Activated CD8-positive, alpha-beta memory T cell treated with anti-CD3 and anti-CD28 coated beads for 4 hours (primary cell): ENCODE measurements around the gene FBXW8.
"Not testable (repeated sequence)": the region's sequence is repeated elsewhere in the genome, so short reads cannot be mapped to it uniquely, and the experiment has no call there.

Source experiments
- DNase-seq, 2 donors: peaks; one replicate each; pipeline ENCODE4 v3.0.0-alpha.2; 2020; ENCODE audit warnings: low read depth in 2 of 2

FBXW8 gene

GRCh38 chr12:117038919-117039318 lies 128.2 kb downstream of the FBXW8 start:
- no peak for DNase-seq

DNA sequence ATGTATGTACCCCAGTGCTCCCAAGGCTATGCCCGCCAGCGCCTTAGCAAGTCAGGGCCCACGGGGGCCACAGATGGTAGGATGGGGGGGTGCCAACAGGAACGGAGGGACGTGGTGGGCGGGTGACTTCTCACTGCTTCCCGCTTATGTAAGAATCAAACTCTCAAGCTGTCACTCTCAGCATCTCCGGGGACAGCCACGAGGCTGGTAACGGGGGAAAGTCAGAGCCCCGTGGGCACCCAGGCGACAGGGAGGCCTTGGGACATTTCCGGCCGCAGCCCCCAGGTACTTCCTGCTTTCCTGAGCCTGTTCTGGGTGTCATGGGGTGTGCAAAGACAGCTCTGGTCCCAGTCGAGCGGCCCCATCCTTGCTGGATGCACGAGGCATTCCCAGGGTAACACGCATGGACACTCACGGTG lies 129.2 kb downstream of the FBXW8 start:
- DNase-seq: no peak

DNA sequence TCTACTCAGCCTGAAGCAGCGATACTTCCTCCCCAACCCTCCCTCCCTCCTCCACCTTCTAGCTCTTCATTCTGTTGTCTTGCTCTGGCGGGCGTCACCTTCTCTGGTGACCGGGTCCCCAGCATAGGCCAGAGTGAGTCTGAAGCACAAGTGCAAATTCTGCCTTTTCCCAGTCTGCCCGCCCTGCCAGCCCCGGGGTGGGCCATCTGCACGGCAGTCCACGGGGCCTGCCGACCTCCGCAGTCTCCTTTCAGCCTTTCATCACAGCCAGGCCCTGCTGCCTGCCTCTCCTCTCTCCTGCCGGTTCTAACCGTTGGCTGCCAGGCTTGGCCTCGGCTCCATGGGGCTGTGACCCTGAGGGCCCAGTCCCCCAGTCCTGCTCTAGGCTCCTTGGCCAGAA lies 129.7 kb downstream of the FBXW8 start:
- no peak for DNase-seq

- DNase-seq: no peak
These were observed 131.0 kb downstream of the FBXW8 start for GRCh38 chr12:117041798-117042170.

- no peak for DNase-seq
These were observed 131.6 kb downstream of the FBXW8 start for GRCh38 chr12:117042171-117042842.

- no peak for DNase-seq
These were observed 132.1 kb downstream of the FBXW8 start for GRCh38 chr12:117042862-117043261.

DNA sequence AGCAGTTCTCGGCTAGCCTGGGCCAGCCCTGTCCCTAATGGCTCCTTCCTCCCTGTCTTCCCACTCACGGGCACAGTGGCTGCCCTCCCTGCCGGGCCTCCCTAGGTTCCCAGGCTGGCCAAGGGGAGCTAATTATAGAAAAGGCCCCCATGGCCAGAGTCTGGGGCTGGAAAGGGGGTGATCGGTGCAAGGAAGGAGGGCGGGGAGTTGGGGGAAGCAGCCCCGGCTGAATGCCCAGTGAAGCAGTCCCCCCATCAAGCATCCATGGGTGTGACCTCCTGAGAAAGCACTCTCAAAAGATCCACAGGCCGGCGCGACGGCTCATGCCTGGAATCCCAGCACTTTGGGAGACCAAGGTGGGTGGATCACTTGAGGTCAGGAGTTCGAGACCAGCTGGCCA lies 133.6 kb downstream of the FBXW8 start:
- DNase-seq: no peak

- no peak for DNase-seq
These were observed 134.0 kb downstream of the FBXW8 start for GRCh38 chr12:117044790-117045159.

GRCh38 chr12:117045160-117046010 lies 134.6 kb downstream of the FBXW8 start:
- DNase-seq: no peak

DNA sequence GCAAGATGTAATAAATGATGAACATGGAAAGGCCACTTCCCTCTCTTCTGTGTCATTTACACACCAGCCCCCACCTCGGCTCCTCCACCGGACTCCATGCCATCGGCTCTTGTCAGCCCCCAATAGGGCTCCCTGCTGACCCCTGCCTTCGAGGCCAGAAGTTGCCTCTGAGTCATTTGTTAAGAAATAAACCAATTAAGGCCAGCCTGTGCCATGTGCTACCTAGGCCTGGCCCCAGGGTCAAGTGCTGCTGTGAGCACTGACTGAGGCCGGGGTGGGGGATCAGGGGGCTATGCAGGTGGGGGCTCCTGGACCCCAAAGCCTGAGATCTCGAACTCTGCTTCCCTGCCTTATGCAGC lies 135.2 kb downstream of the FBXW8 start:
- DNase-seq: no peak

DNA sequence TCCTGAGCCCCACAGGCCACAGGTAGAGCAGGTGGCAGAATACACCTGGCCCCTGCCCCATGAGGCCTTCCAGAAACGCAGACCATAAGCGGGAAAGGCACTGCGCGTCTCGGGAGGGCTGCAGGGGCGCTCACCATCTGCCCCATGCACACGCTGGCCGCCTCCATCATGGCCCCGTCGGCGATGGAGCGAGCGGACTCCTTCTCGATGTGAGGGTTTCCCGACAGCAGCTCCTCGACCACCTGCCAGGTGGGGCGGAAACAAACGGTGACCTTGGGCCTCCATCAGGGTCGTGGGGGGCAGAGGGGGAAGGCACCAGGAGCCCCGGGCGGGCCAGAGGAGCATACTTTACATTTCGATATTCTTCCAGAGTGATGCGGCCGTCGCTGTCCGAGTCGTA lies 135.7 kb downstream of the FBXW8 start:
- DNase-seq: no peak

DNA sequence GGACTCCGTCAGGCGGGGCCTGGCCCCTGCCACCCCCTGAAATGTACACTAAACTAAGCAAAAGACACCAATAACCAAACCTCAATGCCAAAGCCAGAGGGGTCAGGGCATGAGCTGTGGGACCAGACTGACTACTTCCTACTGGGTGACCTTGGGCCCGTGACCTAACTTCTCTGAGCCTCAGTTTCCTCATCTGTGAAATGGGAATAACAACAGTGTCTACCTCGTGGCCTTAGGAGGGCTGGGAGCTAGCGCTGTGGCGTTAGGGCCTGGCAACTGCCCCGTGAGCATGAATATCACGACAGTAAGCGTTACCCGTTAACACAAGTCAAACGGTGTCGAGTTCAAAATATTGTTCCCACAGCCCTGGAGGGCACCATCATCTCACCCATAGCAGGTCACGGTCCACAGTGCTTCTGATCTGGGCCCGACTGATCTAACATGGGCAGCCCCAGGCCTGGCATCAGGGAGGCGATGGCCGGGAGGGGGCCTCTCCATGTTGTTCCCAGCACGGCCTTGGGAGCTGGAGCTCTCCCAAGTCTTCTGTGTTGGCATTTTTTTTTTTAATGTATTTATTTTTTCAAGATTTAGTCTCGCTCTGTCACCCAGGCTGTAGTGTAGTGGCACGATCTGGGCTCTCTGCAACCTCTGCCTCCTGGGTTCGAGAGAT lies 136.2 kb downstream of the FBXW8 start:
- no peak for DNase-seq

DNA sequence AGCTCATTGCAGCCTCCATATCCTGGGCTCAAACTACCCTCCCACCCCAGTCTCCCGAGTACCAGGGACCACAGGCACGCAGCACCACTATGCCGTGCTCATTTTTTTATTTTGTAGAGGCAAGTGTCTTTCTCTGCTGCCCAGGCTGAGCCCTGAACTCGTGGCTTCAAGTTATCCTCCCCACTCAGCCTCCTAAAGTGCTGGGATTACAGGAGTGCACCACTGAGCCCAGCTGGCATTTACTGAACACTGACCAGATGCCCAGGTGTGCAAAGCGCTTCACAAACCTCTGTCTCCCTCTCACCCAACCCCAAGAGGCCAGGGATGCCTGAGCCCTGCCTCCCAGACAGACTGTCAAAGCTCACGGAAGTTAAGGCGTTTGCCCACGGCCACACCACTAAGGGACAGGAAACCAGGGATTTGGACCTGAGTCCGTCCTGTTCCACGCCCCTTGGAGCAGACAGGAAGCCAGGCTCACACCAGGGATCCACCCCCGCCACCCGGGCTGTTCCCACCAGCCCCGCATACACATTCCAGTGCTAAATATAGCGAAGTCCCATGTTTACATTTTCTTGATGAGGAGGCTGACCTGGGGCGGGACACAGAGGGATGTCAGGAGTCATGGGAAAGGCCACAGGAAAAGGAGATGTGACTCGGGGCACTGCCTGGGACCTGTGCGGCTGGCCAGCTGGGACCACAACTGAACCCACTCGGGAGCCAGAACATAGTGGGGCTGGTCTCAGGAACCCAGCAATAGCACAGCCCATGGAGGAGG lies 137.2 kb downstream of the FBXW8 start:
- DNase-seq: no peak

- no peak for DNase-seq
These were observed 137.8 kb downstream of the FBXW8 start for GRCh38 chr12:117048585-117048904.

DNA sequence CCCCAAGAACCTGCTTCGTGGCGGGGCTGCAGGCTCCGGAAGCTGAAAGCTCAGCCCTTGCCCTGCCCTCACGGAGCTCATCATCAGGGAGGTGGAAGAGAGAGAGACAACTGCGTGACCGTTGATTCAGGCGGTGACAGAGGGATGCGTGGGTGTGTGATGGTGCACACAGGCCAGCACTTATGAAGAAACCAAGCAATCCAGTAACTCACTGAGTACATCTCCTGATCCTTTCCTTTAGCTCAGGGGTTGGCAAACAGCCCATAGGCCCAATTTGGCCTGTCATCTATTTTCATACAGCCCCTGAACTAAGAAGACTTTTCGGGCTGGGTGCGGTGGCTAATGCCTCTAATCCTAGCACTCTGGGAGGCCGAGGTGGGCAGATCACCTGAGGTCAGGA lies 138.5 kb downstream of the FBXW8 start:
- DNase-seq: no peak

GRCh38 chr12:117050060-117050459 lies 139.3 kb downstream of the FBXW8 start:
- no peak for DNase-seq

DNA sequence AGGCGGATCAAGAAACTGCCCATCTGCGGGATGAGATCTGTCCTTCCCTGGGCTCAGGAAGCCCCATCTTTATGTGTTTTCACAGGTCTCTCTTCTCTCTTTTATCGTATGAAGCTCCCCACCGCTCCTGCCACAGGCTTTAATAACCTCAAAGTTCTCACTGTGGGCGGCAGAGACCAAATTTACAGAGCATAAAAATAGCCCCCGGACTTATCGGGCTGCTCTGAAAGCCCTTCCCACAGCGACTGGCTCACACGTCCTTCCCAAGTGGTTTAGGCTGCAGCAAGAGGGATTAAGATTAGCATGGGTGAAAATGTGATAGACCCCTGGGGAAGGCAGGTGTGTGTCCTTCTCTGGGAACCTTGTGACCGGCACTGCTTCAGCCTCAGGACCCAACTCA lies 140.6 kb downstream of the FBXW8 start:
- no peak for DNase-seq

DNA sequence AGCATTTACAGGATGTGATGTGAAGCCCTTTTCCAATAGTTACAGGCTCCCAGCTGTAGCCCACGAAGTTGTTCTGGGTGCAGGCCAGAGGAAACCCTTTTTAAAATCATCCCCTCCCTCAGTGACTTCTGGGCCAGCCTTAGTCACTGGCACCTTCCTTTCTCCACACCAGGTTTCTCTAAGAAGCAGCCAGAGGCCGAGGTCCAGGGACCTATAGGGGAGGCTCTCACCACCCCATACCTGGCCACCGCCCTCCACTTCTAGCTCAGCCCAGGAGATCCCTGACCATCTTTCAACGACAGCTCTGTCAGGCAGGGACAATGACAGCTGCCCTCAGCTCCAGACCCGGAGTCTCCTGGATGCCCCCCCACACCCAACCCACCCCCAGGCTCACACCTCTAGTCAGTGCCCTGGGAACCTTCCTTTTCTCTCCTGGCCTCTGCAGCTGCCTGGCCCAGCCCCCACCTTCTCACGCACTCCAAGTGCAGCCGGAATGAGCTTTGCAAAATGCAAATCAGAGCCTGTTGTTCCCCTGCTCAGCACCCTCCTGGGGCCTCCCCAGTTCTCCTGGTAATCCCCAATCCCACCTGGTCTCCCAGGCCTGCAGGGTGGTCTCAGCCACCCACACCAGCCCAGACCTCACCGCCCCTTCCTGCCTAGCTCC lies 141.8 kb downstream of the FBXW8 start:
- DNase-seq: no peak

DNA sequence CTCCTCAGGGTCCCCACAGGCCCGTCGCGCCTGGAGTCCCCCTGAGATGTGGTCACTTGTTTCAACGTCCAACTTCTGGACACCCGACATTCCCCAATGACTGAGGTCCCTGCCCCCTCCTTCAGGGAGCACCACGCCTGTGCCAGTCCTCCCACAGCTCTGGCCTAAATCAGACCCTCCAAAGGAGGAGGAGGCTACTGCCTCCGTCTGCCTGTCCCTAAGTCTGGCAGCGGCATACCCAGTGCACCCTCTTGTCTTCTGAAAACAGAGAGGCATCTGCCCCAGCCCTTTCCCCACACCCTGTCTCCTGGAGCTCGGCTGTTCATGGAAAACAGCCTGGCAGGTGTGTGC lies 142.3 kb downstream of the FBXW8 start:
- no peak for DNase-seq

DNA sequence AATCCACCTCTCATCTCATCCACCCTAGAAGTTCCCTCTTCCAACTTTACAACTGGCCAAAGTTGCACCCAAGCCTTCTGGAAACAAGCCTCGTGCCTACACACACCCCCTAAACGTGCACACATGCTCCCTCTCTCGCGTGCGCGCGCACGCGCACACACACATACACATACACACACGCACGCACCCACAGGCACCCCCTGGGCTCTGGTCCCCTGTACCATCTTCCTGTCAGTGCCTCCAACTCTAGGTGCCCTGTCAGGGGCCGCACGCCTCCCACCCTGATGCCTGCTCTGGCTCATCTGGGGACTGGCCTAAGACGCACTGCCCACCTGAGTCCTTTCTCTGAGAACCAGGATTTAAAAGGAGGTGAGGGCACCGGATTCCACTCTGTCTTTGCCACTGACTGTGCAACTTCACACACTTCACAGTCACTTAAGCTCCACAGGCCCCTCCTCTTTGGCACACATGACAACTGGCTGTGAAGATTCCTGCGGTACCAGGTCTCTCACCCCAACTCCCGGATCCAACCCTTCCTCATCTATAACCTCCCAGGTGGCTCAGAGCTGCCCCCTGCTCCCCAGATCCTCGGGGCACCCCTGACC lies 142.9 kb downstream of the FBXW8 start:
- no peak for DNase-seq

- DNase-seq: no peak
These were observed 143.5 kb downstream of the FBXW8 start for GRCh38 chr12:117054279-117054678.

DNA sequence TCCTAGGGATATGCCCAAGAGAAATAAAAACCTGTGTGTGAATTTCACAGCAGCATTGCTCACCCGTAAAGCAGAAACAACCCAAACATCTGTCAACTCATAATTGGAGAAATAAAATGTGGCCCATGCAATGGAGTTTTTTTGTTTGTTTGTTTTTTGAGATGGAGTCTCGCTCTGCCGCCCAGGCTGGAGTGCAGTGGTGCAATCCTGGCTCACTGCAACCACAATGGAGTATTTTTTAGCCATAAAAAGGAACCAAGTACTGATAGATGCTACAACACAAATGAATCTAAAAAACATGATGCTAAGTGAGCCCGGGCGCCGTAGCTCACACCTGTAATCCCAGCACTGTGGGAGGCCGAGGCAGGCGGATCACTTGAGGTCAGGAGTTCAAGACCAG lies 146.9 kb downstream of the FBXW8 start:
- DNase-seq: not testable (repeated sequence)
